Stimulated activated CD4-positive, alpha-beta T cell treated with anti-CD3 and anti-CD28 coated beads, TNF-alpha, amount 100 ng/mL, for 1 hour (primary cell): ENCODE data around the gene OR10T2.
"Not testable (repeated sequence)": the region's sequence is repeated elsewhere in the genome, so short reads cannot be mapped to it uniquely, and the experiment has no call there.

ENCODE experiments used
- DNase-seq, 3 donors: peaks; one replicate each; pipeline ENCODE4 v3.0.0-alpha.2; 2020; ENCODE audit warnings: low read depth in 3 of 3, low spot score in 1 of 3

The OR10T2 gene

DNA sequence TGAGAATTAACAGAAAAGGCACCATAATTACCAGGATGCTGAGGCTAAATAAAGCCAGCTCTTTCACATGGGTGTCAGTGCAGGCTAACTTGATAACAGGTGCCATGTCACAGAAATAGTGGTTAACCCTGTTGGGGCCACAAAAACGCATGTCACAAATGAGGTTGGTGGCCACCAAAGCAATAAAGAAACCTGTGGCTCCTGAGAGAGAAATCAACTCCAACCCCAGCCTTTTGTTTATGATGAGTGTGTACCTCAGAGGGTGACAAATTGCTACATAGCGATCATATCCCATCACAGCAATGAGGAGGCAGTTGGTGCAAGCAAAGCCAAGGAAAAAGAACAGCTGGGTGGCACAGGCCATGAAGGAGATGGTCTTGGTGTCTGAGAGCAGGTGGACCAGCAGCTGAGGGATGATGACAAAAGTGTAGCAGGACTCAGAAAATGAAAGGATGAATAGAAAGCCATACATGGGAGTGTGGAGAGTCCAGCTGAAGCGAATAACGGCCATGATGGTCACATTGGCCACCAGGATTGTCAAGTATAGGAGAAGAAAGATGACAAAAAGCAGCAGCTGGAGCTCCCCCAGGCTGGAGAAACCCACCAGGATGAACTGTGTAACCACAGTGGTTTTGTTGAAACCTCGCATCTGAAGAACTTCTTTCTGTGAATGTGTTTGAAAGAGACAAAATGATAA is at the start of gene OR10T2:
Gene OR10T2, minus strand, starts transcription at position 649 of the 697 bp plus-strand sequence. Its CDS starts 0 bp downstream, at position 649.
- no peak for DNase-seq

- DNase-seq, result no peak
Observed at GRCh38 chr1:158445376-158445775, 46.1 kb upstream of the OR10T2 start.

DNA sequence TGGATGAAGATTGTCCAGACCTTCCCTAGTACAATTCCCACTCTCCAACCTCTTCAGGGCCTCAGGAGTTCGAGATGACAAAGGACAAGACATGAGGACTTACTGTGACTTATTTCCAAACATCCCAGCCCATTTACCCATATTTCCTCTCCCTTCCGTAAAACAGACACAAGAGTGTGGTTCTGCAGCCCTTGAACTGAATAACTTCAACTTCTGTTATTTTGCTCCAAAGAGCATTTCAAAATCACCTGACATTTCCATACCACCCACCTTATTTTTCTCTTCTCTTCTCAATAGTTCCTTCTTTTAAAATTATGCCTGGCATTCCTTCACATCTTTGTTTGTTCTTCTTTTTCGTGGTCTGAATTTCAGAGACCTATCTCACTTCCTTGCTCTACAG is 35.5 kb upstream of the OR10T2 start:
- DNase-seq, result no peak

DNA sequence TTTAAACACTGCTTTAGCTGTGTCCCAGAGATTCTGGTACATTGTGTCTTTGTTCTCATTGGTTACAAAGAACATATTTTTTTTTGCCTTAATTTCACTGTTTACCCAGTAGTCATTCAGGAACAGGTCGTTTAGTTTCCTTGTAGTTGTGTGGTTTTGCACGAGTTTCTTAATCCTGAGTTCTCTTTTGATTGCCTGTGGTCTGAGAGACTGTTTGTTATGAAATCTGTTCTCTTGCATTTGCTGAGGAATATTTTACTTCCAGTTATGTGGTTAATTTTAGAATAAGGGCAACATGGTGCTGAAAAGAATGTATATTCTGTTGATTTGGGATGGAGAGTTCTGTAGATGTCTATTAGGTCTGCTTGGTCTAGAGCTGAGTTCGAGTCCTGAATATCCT is 30.9 kb upstream of the OR10T2 start:
- DNase-seq, result not testable (repeated sequence)

GRCh38 chr1:158426137-158426536 is 26.9 kb upstream of the OR10T2 start, which contains the start of gene OR10K2:
OR10K2 (minus strand) TSS chr1:158426237; CDS start chr1:158420866, 5,371 bp downstream.
- no peak for DNase-seq

- DNase-seq, result no peak
Observed at GRCh38 chr1:158425027-158425426, 25.8 kb upstream of the OR10T2 start.

DNA sequence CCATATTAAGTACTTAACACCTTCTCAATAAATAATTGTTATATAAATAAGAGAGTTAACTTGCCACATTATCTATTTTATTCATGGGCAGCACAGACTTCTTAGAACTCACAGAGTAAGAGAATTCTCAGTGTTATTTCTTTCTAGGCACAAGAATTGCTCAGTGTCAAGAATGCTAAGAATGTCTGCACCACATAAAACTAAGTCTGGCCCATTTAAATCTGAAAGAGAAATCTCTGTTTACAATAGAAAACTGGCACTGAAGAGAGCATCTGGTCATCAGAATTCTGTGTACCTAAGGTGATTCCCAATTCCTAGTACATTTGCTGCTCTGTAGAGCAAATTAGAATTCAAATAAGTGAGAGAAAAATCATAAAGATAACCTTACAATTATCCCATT is 22.9 kb upstream of the OR10T2 start:
- no peak for DNase-seq

DNA sequence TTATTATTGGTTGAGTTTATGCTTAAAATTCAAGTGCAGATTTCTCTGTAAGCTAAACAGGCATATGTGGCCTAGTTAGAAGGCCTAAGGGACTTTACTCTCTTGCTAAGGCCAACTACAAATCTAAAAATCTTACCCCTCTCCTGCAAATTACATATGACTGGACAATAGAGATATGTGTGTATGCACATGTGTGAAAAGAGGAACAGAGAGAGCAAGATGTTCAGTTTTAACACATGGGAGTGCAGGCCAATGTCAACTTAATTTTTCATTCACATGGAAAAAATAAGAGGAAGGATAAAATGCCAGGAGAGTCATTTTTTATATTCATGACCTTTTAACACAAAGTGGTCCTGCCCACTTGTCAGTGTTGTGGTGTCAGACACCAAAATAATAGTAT is 18.3 kb upstream of the OR10T2 start:
- DNase-seq, result no peak

- DNase-seq, result no peak
Observed at GRCh38 chr1:158414651-158415345, 15.5 kb upstream of the OR10T2 start.

DNA sequence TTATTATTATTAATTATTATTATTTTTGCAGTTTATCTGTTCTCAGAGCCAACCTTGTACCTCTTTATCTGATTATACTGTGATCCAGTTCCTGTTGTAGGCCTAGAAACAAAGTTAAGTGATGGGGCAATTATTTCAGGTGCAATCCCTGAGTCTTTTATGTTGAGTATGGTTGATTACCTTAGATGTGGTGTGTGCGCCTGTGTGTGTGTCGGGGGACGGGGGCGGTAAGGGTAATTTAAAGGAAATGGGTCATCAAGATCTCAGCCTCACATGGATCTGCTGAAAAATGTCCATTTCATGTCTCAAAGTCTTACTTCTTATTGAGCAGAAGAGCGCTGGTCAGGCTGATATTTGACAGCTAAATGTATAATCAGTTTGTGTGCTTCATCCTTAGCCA is 7.8 kb upstream of the OR10T2 start:
- no peak for DNase-seq

DNA sequence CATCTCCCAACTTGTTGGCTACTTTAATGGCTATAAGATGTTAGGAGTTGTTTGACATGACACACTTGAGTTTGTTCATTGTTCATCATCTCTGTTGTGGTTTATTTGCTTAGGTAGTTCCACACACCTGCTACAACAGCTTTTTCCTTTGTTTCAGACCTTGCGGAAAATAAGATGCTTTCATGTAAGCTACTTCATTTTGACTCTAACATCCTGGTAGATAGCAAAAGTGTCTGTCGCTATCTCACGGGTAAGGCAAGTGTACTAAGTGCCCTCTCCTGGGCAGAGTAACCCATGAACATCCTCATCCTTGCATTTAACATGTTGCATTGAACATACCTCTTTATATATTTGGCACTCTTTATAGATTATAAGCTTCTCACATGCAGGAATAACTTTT is 1.6 kb upstream of the OR10T2 start:
- no peak for DNase-seq

DNA sequence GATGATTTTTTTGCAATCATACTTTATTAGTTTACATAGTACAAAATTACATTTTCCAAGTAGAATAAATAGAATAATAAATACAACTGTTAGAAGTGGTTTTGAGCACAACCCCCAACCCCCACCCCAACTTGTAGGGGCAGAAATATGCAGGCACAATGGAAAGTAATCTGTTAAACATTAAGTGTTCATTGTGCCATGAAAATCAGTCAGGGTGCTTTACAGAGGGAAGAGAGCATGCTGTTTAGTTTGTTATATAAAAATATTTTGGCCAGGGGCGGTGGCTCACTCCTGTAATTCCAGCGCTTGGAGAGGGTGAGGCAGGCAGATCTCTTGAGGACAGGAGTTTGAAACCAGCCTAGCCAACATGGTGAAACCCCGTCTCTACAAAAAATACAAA is 2.6 kb downstream of the OR10T2 start:
- DNase-seq, result no peak

- DNase-seq, result no peak
Observed at GRCh38 chr1:158393476-158393875, 5.8 kb downstream of the OR10T2 start.

DNA sequence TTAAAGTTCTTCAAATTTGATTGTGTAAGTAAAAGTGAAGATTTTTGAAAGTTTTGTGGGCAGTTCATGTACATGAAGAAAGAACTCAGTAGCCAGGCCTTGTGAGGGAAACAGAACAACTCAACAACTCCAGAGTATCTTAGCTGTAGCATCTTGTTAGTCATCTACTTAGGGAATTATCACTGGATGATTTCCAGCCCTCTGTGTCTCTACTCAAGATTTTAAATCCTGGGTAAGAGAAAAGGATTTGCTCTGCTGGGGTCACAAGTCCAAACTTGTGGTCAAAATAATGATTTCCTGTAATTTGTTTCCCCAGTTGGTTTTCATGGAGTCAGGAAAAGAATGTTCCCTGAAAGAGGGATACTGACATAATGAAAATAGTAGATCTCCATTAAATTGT is 8.2 kb downstream of the OR10T2 start:
- no peak for DNase-seq

DNA sequence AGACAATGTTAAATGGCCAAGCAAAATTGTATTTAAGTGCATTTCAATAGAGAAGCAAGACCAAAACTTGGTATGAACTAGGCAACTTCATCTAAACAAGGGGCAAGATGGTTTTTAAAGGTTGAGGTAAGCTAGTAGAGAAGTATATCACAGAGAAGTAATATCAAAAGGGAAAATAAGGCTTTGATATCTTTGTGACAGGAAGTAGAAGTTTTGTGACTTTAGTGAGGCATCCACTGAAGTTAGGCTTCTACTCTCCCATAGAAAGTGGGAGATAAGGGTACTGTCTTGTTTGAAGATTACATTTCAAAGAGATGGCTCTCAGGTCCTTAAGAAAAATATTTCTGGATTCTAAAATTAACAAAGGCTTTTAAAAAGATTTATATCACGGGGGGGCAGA is 8.9 kb downstream of the OR10T2 start:
- DNase-seq, result no peak

- DNase-seq, result no peak
Observed at GRCh38 chr1:158374860-158375259, 24.4 kb downstream of the OR10T2 start.

GRCh38 chr1:158374101-158374500 is 25.2 kb downstream of the OR10T2 start:
- DNase-seq, result not testable (repeated sequence)

DNA sequence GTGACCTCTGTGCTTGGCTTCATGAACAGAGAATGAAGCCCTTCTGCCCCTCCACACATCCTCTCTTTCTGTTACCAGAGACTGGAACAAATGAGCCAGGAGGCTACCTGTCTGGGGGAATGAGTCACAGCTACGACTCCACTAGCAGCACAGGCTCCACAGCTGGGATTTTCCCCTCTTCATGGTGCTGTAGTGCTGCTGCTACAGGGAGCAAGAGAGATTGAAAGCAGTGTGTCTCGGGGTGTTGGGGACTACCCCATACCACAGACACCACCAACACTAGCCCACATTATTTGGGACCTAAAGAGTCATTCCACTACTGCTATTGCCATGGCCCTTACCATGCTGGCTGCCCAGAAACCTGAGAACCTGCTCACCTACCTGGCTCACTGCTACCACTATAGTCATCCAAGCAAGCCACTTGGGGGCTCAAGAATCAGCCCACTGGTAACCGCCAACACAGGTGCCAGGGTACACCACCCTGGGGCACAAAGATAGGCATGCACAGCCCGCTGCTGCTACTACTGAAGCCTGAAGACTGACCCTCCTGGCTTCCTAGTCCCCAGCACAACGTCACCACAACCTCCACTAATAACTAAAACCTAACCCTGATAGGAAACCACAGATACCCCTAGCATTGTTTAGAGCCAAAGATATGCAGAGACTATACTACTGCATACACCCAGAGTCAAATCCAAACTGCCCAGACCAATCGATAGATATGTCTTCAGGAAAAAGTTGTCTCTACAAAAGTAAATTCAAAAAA is 27.9 kb downstream of the OR10T2 start:
- no peak for DNase-seq

DNA sequence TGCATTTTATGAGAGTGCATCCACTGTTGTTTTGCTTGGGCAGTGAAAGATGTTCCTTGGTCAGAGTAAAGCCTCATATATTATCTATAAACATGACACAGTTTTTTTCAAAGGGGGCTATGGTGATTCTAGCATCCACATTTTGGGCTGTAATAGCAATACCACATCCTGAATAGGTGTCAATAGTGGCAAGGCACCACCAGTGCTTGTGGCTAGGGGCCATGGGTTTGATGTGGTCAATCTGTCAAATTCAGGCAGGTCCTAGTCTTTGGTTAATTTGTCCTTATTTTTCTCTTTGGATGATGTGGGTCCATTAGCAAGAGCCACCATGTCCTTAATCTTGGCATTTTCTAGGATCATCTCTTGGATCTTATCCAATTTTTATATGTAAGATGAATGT is 32.5 kb downstream of the OR10T2 start:
- no peak for DNase-seq

DNA sequence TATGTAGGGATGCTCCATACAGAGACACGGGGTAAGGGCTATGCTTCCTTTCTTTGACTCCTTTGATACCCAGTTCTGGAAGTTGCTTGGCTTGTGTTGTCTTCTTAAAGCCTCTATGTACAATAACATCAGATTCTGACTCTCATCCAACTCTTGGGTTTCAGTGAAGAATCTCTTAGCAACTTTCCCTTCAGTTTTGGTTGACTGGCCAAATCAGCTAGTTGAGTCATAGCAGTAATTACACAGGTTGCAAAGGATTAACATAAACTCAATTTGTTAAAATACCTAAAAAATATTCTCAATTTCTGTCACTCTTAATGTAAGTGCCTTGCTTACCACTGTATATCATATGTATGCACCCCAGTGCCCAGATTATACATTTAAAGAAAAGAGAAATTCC is 36.3 kb downstream of the OR10T2 start:
- DNase-seq, result no peak

DNA sequence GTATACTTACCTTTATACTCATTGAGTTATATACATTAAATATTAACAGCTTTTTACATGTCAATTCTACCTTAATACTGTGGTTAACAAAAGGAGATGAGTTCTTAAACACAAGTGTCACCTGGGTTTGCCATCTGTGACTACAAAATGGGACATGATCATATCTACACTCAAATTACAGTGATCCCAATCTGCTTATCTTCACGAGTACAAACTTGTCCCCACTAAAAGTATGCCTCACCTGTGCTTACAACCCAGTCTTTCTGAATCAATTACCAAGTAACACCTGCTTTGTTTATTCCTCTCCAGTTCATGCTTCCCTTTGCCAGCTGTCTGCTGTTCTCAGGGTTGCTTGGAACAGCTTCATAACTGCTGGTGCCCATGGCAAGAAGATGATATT is 36.8 kb downstream of the OR10T2 start:
- DNase-seq, result no peak

- DNase-seq, result no peak
Observed at GRCh38 chr1:158357441-158357840, 41.8 kb downstream of the OR10T2 start.
